Femur (tissue), 1 donor: Measurements from ENCODE around the gene NHLRC2.

Experiments
- DNase-seq: peaks from one replicate; pipeline ENCODE4 v3.0.0-alpha.2; 2017

NHLRC2 gene

DNA sequence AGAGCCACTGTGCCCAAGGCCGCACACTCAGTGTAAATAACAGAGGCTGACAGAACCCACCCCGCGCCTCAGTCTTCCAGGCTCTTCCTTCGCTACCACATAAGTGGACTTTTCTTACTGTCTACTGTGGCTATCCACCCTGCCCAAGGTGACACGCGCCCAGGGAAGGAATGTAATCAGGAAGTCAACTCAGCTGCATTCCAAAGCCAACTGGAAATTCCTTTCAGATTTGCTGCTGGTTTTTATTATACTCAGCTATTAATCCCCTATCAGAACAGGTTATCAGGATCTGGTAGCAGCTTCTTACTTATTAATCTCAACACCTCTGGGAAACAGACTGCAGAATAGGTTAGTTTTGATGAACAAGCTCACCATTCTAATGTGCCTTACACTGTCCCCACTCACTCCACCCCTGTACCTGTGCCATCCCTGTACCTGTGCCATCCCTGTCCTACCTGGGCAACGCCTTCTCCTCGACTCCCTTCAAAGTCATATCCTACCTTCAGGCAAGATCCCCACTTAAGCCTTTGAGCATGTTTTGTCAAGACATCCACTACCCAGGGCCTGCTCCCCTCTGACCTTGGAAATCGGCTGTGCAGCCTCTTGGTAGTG is 90.7 kb downstream of the NHLRC2 start:
- DNase-seq = no peak

DNA sequence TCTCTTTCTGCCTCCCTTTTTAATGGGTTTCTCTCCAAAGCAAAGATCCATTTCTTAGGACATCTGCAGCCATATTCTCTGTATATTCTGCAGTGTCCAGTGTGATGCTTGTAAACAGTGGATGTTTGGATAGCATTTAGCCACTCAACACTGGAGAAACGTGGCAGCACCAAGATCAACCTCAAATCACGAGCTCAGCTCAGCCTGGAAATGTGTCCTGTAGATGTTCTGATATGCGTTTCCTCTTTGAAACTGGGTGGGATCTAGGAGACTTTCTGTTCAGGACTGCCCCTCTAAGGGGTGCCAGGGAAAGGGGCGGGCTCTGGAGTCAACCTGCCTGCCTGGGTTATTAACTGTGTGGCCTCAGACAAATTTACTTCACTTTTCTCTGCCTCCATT is 91.2 kb downstream of the NHLRC2 start:
- no peak for DNase-seq

DNA sequence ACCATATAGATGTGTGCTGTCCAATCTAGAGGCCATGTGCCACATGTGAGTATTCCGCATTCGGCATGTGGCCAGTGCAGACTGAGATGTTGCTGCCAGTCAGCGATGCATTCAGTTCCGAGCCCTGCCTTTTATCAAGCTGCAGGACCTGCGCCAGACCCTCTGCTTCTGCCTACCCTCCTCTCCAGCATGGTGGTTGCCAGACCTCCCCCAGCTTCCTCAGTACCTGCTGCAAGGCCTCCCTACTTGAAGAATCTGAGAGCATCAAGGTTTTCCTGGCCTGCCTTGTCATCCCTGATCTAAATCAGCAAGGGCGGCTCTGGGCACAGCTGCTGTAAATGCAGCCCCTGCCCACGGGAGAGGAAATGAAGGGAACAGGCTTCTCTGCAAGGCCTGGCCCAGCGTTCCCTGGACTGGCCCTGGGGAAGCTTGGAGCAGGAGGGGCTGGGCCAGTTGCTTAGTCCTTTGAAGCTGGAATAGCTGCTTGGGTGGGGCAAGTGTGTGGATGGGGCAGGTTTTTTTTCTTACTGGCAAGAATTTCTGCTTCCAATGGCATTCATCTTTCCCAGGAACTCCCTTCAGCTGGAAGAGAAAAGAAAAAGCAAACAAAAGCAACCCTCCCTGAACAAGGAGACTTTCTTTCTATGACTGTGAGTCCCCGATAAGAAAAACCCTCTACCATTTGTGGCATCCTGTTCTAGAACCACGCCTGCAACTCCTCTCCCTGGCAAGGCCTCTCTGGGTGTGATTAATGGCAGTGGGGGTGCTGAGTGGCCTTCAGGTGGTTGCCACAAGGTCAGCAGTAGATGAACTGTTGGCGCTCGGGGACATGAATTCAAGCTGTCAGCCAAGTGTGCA is 93.0 kb downstream of the NHLRC2 start:
- no peak for DNase-seq

DNA sequence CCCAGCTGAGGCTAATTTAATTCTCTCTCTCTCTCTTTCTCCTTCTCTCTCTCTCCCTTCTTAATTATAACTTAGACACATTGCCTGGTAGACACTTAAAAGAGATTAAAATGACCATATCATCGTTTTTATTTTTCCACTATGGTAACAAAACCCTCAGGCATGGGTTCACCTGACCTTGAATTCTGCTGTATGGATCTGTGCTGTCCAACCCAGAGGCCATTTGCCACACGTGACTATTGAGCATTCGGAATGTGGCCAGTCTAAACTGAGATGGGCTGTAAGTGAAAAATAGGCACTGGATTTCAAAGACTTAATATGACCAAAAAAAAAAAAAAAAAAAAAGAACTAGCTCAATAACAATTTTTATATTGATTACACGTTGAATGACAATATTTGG is 93.6 kb downstream of the NHLRC2 start:
- DNase-seq = no peak

DNA sequence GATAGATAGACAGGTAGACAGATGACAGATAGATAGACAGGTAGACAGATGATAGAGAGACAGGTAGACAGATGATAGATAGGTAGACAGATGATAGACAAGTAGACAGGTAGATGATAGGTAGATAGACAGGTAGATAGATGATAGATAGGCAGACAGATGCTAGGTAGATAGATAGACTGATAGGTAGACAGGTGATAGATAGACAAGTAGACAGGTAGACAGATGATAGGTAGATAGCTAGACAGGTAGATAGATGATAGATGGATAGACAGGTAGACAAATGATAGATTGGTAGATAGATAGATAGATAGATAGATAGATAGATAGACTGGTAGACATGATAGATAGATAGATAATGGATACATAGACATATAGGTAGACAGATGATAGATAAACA is 95.8 kb downstream of the NHLRC2 start:
- DNase-seq = no peak

DNA sequence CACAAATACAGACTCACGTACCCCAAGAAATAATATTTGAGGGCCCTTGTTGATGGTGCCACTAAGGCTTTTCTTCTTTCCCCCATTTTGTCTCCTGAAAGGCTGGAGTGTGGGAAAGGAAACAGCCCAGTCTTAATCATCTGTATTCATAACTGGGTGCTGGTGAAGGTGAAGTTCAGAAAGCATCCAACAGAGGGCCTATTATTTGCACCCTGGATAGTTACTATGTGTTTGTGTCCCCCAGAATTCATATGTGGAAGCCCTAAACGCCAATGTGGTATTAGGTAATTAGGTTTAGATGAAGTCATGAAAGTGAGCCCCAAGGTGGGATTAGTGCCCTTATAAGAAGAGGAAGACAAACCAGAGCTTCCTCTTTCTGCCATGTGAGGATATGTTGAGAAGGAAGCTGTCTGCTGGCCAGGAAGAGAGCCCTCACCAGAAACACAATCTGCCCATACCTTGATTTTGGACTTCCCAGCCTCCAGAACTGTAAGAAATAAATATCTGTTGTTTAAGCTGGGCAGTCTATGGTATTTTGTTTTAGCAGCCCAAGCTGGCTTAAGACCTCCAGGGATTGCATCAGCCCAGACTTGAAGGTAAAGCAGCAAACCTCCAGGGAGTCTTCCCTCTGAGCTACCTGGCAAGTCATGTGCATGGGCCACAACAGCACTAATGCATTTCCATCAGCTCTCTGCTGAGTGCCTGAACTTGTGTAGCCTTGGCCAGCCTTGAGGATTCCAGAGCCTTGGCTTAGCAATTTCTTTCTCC is 99.2 kb downstream of the NHLRC2 start:
- DNase-seq = no peak

DNA sequence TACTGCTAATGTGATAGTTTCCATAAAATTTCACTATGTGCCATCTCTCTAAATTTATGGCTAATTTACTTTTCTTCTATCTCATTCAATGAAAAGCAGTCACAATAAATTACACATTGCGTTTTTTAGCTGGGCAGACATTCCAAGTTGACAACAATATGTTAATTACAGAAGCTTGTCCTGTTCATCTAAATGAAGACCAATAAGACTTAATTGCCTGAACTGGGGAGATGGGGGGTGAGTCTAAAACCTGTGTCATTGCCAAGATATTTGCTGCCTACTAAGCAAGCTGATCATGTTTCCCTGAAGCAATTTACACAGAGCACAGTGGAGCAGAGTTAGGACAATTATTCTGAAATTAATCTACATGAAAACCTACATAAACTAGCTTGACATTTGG is 99.9 kb downstream of the NHLRC2 start:
- DNase-seq = no peak

DNA sequence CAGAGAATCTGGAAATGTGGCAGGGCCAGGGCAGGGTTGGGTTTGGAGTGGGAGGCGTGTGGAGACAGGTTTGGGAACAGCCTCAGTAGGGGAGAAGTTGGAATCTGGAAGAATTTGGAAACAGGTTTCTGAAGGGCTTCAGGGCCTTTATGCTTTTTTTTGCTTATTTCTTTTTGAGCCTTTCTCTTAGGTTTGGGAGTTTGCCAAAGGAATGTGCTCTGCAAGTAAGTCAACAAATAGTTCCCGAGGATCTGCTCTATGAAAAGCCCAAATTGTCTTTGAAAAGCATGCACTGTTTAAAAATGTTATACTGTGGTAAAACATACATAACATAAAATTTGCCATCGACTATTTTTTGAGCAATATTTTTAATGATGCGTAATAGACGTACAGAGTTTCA is 102.6 kb downstream of the NHLRC2 start:
- no peak for DNase-seq

DNA sequence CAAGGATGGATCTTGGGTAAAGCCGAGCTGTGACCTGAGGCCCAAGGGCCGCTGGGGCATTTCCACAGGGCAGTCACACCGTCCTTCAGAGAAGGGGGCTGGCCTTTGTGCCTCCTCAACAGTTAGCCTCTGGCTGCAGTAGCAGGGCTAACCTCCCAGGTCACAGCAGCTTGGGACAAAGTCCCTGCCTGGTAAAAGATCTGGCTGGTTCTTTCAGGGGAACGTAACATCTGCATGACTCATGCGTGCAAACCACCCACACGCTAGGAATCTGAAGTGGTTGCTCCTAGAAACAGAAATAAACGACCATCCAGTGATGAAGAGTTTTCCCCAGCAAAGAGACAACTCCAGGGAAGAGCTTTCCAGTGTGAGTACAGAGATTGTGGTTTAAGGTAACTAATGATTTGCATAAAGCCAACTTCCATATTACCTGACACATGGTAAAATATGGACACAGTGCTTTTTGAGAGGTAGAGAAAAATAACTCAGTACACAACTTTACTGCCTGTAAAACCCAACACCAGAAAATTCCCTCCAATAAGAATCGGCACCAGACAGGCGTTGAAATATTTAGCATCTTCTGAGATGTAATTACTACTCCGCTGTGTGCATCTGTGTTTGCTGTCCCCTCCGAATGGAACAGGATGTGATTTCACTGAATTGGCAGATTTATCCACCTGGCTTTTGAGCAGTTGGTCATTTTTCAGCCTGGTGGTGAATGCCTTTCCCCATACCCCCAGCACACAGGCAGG is 104.3 kb downstream of the NHLRC2 start:
- DNase-seq = peak; percentile 40

DNA sequence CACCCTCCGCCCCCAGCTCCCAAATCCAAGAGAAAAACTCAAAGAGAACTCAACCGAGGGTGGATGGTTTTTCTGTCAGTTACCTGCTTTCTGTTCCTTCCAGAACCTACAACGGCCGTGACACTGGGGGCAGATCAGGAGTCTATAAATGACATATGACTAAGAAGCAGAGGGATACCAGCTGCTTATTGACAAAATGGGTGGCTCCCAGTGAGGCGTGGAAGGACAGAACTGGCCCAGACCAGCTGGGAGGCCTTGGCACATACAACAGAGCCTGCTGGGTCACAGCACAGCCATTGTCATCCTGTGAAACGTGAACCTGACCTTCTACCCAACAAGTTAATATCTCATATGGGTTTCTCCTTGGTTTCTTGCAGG is 104.9 kb downstream of the NHLRC2 start:
- DNase-seq = no peak

DNA sequence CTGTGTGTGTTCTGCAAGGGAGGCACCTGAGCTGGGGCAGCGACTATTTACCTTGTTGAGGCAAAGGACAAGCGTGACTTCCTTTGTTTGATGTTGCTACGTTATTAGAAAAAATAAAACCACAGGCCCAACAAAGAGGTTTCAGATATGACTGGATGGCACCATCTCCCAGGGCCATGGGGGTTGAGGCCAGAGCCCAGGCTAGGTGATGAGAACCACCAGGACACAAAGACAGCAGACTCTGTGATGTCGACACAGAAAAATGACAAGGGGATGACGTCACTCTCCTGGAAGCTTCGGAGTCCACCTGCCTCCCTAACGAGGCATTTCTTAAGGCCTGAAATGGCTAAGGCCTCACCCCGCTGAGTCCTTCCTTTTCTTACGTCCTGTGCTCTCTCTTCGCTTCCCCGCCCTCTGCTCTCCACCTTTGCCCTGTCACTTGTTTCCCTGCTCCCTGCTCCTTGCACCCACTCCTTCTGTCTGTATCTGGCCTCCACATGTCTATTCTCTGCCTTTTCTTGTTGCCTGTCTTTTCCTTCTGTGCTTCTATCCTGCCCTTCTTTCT is 106.2 kb downstream of the NHLRC2 start:
- no peak for DNase-seq

DNA sequence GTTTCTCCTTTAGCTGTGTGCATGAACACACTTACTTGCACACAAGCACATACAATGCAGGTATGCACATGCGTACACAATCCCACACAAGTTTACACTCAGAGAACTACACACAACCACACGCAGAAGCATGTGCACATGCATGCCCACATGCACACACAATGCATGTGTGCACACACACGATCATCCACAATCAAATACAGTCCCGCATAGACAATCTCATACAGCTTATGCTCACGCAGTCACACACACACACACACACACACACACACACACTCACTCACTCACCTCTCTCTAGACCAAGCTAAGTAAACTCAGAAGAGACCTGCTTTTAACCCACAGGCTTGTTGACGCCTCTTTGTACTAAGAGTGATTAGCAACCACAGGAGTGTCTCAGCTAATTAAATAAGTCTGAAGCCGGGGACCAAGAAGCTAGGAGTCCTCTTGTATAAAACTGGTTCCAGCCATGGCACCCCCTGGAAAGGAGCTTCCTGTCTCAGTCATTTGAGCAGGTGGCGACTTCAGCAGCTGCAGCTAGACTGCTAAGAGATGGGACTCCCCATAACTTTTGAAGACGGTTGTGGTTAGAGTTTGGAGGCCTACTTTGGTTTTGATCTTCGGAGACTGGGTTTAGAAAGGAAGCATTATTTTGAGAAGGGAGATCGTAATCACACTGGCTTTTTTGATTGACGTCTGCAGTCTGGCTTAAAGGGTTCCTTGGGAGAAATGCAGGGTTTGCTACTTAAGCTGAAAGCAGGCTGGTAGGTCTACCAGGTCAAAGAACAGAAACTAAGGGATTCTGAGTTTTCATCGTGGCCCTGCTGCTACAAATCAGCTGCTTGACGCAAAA is 106.9 kb downstream of the NHLRC2 start:
- DNase-seq = no peak

DNA sequence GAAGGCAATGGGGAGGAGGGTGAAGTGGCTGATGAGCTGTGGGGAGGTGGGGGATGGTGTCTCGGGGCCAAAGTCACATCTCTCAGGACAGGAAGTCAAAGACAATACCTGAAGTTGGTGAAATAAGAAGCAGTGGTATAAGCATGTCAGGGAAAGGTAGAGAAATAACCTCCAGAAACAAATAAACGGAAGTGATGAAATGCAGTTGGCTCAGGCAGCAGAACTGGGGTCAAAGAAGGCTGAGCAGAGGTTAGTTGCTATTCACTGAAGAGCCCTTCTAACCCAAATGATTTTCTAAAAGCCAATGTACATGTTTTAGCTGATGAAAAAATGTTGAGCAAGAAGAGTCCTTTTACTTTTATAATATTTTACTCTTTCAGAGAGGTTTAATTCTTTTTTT is 110.6 kb downstream of the NHLRC2 start:
- DNase-seq = no peak

DNA sequence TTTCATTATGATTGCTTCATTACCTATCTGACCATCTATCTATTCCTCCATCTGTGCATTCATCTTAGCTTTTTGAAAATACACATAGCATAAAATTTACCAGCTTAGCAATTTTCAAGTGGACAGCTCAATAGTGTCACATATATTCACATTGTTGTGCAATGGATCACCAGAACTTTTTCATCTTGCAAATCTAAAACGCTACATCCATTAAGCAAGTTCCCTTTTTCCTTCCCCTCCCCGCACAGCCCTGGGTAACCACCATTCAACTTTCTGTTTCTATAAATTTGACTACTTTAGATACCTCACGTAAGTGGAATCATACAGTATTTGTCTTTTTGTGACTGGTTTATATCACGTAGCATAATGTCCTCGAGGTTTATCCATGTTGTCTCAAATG is 111.2 kb downstream of the NHLRC2 start:
- DNase-seq = no peak
